Stimulated activated CD8-positive, alpha-beta memory T cell treated with anti-CD3 and anti-CD28 coated beads, Interleukin-4, amount 100 ng/mL, for 48 hours (primary cell): ENCODE measurements around the gene F8A3.
"Not testable (repeated sequence)": the region's sequence is repeated elsewhere in the genome, so short reads cannot be mapped to it uniquely, and the experiment has no call there.

ENCODE experiments used
- DNase-seq: peaks from one replicate; pipeline ENCODE4 v3.0.0-alpha.2; 2020

The F8A3 gene

DNA sequence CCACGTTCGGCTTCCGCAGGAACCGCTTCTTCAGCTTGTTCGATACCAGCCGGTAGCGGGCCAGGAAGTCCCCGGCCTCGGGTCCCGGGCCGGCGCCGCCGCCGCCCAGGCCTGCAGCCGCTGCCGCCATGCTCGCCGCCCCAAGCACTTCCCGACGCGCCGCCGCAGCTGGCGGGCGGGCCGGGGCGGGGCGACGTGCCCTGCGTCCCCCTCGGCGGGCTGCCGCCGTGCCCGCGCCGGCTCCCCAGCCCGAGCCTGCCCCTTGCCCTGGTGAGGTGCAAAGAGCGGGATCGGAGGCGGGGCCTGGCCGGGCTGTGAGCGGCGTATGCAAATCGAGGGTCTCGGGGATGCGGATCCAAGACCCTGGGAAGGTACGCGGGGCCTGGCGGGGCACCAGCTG lies at the start of gene F8A3:
F8A3 (minus strand) TSS at position 150 of the 400 bp plus-strand sequence; CDS start at position 130, 20 bp downstream.
- not testable (repeated sequence) for DNase-seq

DNA sequence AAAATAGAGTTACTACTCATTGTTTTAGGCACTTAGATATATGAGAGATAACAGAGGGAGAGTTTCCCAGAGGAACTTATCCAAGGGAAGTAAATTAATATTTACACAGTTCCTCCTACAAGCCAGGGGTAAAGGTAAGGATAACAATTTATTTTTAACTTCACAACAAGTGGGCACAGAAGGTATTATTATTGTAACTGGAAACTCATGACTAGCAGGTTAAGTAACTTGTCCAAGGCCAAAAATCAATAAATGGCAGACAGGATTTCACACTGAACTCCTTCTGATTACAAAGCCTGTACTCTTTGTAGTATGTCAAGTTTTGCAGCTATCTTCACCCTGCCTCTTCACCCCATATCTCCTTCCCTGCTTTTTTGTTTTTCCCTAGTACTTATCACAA lies 46.9 kb upstream of the F8A3 start:
- no peak for DNase-seq

DNA sequence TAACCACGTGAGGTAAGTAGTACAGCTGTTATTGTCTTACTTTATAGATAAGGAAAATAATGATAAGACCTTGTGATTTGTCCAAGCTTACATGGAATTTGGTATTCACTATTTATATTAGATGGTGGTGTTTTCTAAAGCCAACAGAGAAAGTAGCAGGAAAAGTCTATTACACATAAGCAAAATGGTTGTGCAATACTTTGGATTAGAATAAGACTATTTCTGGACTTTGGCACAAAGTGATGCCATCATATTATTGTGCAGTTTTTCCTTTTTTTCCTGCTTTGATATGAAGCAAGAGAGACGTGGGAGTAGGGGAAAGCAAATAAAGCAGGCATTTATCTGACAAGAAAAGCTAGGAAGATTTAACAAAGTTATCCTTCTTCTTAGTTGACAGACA lies 36.7 kb upstream of the F8A3 start:
- DNase-seq: not testable (repeated sequence)

DNA sequence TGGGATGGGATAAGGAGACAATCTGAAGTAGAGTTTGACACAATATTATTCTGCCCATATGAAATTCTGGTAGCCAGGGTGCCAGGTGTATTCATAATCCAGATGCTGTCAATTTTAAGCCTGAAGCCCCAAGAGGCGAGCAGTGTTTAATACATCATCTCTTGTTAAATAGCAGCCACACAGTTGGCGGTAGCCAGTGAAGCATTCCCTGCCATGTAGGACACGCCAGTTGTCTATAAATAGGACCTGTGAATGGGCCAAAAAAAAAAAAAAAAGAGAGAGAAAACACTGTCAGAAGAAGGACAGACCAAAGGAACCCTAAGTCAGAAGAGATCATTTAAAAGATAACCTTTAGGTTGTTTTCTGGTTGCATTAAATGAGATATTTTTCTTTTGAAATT lies 33.0 kb upstream of the F8A3 start:
- not testable (repeated sequence) for DNase-seq

DNA sequence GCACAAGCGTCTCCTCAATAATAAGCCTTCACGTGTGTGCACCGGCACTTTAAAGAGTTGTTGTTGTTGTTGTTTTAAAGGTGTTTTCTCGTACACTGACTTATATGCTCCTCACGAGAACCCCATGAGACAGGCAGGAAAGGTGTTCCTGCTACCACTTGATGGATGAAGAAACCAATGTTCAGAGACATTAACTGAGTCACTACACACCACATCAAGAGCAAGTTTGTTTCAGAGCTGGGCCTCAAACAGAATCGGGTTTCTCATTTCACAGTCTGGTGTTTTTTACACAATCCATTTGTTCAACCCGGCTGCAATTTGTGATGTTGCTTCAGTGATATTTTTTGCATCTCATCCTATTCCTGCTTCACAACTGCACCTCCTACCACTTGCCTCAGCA lies 18.7 kb upstream of the F8A3 start:
- DNase-seq: not testable (repeated sequence)

DNA sequence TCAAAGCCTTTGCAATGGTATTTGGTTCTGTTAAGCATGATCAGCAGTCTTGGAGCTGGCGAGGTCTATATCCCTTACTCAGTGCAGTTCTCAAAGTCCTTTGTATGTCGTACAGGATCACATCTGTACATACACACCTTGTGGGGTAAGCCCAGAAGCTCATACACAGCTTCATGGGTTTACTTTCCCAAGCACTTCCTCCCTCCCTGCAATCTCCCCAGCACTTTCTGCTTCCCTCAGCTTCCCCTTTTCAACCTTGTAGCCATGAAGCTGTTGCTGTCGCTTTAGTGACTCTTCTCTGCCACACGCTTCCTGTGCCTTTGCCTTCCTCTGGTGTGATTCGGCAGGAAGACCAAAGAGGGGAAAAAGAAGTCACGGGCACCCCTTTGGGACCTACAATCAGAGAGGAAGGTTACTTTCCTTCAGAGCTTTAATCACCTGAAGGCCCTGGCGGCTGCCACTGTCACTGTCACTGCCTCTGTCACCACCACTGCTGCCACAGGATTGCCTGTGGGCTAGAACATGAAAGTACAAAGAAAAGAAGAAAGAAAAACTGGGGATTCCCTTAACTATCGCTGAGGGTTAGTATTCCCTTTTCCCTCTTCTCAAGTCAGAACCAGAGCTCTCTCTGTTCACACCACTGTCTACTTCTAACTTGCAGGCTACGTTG lies 8.0 kb upstream of the F8A3 start:
- not testable (repeated sequence) for DNase-seq

DNA sequence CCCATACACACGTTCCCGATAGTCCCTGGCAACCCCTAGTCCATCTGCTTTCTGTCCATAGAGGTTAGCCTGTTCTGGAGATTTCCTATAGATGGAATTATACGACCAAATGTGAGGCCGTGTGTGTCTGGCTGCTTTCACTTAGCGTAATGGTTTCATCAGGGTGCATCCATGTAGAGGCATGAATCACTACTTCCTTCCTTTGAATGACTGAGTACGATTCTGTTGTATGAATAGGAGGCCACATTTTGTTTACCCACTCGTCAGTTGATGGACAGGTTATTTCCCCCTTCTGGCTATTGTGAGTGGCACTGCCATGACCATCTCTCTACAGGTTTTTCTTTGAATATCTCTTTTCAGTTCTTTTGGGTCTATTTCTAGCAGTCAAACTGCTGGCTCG lies 2.1 kb upstream of the F8A3 start:
- not testable (repeated sequence) for DNase-seq

DNA sequence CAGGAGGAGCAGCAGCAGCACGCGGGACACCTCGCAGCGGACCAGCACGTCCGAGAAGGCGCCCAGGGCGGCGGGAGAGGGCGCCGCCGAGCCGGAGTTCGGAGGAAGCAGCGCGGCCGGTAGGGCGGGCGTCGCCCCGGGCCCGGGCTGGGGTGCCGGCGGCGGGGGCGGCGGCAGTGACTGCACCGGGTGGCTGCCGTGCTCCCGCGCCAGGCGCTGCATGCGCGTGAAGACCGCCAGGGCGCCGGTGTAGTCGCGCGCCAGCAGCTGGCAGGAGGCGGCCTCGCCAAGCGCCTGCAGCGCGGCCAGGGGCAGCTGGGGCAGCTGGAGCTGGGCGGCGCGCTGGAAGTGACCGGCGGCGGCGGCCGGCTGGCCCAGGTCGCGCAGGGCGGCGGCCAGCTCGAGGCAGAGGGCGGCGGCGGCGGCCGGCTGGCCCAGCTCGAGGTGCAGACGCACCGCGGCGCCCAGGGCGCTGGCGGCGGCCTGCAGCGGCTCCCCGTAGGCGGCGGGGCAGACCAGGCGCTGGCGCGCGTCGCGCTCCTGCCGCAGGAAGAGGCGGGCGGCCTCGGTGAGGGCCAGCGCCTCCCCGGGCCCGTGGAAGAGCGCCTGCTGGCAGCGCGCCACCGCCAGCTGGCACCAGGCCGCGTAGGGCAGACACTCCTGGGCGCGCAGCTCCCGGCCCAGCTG lies 516 bp downstream of the F8A3 start:
- not testable (repeated sequence) for DNase-seq

DNA sequence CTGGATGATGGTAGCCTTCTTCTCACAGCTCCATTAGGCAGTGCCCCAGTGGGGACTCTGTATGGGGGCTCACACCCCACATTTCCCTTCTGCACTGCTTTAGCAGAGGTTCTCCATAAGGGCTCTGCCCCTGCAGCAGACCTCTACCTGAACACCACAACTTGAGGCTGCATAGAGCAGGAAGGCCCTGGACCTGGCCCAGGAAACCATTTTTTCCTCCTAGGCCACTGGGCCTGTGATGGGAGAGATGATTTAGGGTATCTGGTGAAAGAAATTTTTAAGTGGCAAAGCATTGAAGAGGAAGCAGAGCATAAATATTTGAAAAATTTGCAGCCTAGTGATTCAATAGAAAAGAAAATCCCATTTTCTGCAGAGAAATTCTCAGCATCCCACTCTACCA lies 17.3 kb downstream of the F8A3 start:
- DNase-seq: no peak

DNA sequence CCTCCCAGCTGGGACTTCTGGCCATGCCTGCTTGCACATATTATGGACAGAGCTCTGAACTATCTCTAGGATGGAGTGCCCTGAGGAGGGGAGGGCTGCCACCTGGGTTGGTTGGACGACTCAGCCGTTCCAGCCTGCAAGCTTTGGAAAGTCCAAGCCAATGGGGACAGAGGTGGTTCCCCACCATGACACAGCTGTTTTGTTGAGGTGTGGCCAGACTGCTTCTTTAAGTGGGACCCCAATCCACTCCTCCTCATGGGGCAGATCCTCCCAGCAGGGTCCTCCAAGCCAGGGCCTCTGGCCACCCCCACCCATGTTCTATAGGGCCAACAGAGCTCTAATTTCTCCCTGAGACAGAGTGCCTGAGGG lies 22.7 kb downstream of the F8A3 start:
- DNase-seq: no peak

DNA sequence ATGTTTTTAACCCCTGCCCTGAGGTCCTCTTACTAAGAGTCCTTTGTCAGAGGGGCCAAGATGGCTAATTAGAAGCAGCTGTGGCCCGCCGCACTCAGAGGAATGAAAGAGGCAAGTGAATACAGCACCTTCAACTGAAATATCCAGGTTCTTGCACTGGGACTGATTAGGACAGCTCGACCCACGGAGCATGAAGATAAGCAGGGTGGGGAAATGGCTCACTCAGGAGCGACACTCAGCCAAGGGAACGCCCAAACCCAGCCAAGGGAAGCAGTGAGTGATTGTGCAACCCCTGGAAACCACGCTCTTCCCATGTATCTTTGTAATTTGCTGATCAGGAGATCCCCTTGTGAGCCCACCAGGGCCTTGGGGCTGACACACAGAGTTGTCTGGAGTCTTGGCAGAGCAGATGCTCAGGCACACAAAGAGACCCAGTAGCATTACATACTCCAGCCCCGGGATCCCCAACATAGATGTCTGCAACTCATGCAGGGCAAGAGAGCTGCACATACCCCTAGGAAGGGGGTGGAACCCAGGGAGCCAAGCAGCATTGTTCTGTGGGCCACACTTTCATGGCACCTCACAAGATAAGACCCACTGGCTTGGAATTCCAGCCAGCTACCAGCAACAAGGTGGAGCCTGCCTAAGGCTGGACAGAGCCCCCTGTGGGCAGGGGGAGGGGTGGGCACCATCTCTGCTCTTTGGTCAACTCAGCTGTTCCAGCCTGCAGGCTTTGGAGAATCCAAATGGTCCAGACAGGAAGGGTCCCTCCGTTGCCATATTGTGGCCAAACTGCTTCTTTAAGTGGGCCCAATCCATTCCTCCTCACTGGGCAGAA lies 23.3 kb downstream of the F8A3 start:
- no peak for DNase-seq

DNA sequence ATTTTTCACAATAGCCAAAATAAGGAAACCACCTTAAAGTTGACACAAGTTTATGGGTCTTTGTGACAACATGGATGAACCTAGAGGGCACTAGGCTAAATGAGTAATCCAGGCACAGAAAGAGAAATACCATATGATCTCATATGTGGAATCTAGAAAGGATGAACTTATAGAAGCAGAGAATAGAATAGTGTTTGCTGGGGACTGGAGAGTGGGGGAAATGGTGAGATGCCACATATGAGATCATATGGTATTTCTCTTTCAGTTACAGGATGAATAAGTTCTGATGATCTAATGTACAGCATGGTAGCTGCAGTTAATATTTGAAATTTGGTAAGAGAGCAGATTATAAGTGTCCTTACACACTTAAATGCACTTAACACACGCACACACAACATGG lies 40.7 kb downstream of the F8A3 start:
- DNase-seq: no peak
